GM12874 (cell line): ENCODE results near the gene NAA60.
A peak's percentile ranks its signal among the peaks of the same experiment; 100 is the strongest.

ENCODE experiments used
- TF ChIP-seq, protein P1 (sequence below): IDR thresholded peaks from 2 replicates; pipeline ENCODE4 v1.5.1; 2011; ENCODE audit warnings: low read depth, mild to moderate bottlenecking, control low read depth, low read length, moderate library complexity; ENCODE audit not compliant: insufficient read depth

Gene NAA60

DNA sequence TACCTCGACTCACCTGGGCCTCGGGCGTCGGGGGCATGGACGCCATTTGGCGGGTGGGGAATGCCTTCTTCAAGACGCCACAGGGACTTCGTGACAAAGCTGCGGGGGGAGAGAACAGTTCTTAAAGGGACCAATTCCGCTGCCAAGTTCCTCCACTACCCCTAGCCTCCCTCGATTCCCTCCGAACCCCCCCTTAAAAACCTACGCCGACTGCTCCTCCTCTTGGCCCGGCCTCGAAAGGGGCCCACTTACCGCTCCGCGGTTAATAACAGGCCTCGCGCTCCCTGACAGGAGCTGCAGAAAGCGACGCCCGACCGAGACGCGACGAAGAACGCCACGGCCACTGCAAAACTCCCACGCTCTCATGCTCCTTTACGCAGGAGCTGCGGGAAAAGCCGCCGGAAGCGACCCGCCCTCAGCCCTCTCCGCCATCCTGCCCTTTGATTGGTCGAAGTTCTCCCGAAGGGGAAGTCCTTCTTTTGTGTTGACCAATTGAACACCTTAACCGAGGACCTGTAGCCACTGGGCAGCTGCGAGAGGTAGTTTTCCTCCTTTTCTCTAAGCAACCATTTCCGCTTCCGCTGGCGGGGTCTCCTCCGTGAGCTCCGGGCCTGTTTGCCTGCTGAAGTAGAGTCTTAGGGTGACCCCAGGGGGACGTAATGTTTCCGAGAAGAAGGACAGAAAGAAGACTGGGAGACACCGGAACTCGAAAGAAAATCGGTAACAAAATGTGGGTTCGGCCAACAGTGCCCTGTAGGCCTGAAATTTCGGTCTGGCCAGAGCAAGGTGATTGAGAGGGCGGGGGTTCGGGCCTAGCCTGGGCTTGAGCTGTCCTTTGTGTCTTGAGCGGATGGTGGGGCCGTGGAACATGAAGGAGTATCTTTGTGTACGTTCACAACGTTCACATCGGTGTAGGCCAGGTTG lies at the start of gene NAA60, which contains the start of gene ZNF597:
Gene NAA60 (plus strand): TSS at position 573 of the 924 bp plus-strand sequence. CDS start 32,548 bp downstream, outside the sequence.
Gene ZNF597 (minus strand): TSS at position 397 of the 924 bp plus-strand sequence. CDS start 351 bp downstream, at position 46.
- TF ChIP-seq, protein P1, sequence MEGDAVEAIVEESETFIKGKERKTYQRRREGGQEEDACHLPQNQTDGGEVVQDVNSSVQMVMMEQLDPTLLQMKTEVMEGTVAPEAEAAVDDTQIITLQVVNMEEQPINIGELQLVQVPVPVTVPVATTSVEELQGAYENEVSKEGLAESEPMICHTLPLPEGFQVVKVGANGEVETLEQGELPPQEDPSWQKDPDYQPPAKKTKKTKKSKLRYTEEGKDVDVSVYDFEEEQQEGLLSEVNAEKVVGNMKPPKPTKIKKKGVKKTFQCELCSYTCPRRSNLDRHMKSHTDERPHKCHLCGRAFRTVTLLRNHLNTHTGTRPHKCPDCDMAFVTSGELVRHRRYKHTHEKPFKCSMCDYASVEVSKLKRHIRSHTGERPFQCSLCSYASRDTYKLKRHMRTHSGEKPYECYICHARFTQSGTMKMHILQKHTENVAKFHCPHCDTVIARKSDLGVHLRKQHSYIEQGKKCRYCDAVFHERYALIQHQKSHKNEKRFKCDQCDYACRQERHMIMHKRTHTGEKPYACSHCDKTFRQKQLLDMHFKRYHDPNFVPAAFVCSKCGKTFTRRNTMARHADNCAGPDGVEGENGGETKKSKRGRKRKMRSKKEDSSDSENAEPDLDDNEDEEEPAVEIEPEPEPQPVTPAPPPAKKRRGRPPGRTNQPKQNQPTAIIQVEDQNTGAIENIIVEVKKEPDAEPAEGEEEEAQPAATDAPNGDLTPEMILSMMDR = no peak

DNA sequence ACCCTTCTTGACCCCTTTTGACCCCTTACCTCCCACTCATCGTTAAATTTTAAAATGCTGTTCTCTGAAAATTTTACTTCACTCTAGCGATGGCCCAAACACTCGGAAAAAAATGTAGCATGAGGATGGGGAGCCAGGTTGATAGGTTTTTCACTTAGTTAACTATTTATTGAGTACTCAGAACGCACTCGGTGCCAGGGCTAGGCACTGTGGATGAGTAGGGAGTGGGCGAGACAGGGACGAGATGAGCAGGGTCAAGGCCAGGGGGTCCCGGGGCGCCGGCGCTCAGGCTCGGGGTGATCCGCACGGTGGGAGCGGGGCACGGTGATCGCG lies 43.1 kb upstream of the NAA60 start:
- TF ChIP-seq, protein P1 = no peak

DNA sequence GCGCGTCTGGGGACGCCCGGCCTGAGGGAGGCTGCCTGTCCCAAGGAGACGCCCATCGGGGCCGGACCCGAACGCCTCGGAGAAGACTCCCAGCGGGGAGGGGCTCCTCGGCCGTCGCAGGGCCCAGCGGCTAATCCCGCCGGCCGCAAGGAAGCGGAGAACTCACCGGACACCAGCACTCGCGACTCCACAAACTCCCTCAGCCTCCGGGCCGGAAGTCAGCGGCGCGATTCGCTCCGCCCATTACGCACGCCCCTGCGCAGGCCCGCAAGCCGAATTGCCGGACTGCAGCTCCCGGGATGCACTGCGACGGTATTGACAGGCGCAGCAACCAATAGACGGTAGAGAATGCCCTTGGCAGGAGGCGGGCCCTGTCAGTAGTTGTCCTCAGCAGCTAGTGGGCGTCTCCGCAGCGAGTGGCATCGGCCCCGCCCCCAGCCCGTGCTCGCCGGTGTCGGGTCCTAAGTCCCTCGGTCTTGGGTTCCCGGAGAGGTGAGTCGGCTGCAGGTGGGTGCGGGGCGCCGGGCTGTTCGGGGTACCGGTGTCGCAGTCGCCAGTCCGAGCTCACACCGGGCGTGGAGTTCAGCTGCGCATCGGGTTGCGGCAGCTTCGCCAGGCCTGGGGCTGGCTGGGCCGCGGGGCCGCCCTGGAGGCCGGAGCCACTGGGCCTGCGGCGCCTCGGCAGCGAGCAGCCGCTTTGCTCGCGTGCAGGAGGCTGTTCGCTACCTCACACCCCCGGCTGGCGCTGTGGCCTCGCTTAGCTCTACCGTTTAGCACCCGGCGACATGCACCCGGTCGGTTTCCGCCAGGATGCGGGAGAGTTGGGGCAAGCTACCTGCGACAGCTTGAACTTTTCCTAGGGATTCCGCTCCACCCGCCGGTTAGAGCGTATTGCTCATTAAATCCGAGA lies 42.4 kb upstream of the NAA60 start, which contains the start of the genes ZNF174 and ZSCAN32:
Gene ZNF174 (plus strand): TSS at position 437 of the 910 bp plus-strand sequence. CDS start 790 bp downstream, outside the sequence.
Gene ZSCAN32 (minus strand): TSS at position 226 of the 910 bp plus-strand sequence. CDS start 3,447 bp downstream, outside the sequence.
- TF ChIP-seq, protein P1 = 0 out of 2 replicates have a peak, but pooled peaks have one; percentile 1

DNA sequence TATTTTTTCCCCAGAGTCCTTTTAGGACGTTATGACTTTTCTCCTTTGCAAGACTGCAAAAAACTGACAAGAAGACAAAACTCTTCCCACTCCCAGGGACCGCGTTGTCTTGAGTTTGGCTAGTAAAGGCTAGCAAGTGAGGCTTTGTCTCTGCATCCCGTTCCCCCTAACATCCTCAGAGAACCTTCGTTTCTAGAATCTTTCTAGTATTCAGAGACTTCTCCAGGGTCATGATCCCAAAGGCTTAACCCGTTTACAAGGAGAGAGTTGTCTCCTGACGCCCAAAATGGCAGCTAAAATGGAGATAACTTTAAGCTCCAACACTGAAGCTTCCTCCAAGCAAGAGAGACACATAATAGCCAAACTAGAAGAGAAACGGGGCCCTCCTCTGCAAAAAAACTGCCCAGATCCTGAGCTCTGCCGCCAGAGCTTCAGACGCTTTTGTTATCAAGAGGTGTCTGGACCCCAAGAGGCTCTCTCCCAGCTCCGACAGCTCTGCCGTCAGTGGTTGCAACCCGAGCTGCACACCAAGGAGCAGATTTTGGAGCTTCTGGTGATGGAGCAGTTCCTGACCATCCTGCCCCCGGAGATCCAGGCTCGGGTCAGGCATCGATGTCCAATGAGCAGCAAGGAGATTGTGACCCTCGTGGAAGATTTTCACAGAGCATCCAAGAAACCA lies 41.6 kb upstream of the NAA60 start:
- TF ChIP-seq, protein P1 = no peak

DNA sequence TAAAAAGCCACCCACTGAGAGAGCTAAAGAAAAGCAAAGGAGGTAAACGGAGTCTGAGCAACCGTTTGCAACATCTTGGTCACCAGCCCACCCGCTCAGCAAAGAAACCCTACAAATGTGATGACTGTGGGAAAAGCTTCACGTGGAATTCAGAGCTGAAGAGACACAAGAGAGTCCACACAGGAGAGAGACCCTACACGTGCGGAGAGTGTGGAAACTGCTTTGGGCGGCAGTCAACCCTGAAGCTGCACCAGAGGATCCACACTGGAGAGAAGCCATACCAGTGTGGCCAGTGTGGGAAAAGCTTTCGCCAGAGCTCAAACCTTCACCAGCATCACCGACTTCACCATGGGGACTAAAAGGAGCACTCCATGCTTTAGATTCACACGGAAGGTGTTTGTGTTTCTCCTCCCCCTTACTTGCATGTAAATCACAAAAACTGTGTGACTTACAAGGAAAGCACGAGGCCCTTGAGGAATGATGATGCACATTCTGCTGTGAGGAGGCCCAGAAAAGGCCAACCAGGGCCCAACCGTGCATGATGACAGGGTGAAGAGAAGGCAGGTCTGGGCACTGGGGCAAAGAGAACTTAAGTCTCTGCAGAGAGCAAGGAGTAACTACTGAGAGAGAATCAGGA lies 34.8 kb upstream of the NAA60 start:
- TF ChIP-seq, protein P1 = no peak

DNA sequence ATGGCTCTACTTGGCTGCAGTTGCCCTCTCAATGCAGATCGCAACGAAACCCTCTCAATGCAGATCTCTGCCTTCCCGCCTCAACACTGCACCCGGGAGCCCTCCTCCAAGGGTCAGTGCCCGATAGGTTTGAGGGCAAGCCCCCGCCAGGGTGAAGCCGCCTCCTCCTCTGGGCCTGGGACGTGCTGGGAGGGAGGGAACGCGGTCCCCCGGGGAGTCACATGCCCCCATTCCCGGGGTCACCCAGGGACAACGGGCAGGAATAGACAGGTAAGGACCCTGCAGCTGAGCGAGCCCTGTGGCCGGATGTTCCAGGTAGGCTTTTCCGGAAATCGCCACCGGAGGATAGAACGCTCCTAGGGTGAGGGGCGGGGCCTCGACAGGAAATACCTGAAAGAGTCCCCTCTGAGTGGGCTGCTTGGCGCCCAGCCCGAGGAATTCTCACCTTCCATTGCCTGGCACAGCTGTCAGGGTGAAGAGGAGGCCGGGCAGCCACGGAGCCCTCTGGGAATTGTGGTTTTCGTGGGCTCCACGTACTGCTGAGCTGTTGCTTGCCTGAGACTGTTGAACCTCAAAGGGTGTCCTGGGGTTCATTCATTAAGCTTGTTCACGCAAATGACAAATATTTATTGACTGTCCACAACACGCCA lies 29.6 kb upstream of the NAA60 start:
- TF ChIP-seq, protein P1 = no peak
